Neural crest cell (in vitro differentiated cells): ENCODE results near the gene OLFML2A. TPM values are rescaled to one million over a fixed set of nuclear protein-coding genes. Genes with fewer than 3 reads are reported as not detected.
"Not testable (repeated sequence)": the region's sequence is repeated elsewhere in the genome, so short reads cannot be mapped to it uniquely, and the experiment has no call there.

Experiments
- DNase-seq: peaks from one replicate; pipeline ENCODE4 v3.0.0; 2021; ENCODE audit warnings: low read depth, mixed read lengths, low spot score
- H3K27ac Mint-ChIP-seq: one replicate; pipeline ENCODE4 v1.8.0; 2021; ENCODE audit warnings: mild to moderate bottlenecking, mixed read lengths; ENCODE audit not compliant: unreplicated experiment
- H3K27me3 Mint-ChIP-seq: 2 replicates; pipeline ENCODE4 v1.8.0; 2021; ENCODE audit warnings: low read depth, mild to moderate bottlenecking, mixed read lengths
- H3K36me3 Mint-ChIP-seq: 2 replicates; pipeline ENCODE4 v1.8.0; 2021; ENCODE audit warnings: low read depth, mild to moderate bottlenecking, mixed read lengths
- H3K4me1 Mint-ChIP-seq: 2 replicates; pipeline ENCODE4 v1.8.0; 2021; ENCODE audit warnings: mixed read lengths
- H3K4me3 Mint-ChIP-seq: one replicate; pipeline ENCODE4 v1.8.0; 2021; ENCODE audit warnings: mild to moderate bottlenecking, mixed read lengths
- H3K9me3 Mint-ChIP-seq: 2 replicates; pipeline ENCODE4 v1.8.0; 2021; ENCODE audit warnings: mixed read lengths
- CTCF ChIP-seq: fragments of 200-600 bp; sonication (generic); conservative IDR thresholded peaks from 2 replicates; pipeline ENCODE4 v1.5.0; 2021; ENCODE audit warnings: antibody characterized with exemption, mild to moderate bottlenecking
- long read RNA-seq: library from polyadenylated mRNA; unstranded; transcript quantifications from one replicate; pipeline ENCODE4 v2.0.0, GENCODE V29; 2020
- total RNA-seq: library from RNA; stranded (reverse); gene quantifications from 2 replicates; pipeline ENCODE4 v1.2.1, GENCODE V29; 2021

OLFML2A gene
- 0.09 and 0.14 TPM in 2 replicates for total RNA-seq
- long read RNA-seq, result 0 reads

DNA sequence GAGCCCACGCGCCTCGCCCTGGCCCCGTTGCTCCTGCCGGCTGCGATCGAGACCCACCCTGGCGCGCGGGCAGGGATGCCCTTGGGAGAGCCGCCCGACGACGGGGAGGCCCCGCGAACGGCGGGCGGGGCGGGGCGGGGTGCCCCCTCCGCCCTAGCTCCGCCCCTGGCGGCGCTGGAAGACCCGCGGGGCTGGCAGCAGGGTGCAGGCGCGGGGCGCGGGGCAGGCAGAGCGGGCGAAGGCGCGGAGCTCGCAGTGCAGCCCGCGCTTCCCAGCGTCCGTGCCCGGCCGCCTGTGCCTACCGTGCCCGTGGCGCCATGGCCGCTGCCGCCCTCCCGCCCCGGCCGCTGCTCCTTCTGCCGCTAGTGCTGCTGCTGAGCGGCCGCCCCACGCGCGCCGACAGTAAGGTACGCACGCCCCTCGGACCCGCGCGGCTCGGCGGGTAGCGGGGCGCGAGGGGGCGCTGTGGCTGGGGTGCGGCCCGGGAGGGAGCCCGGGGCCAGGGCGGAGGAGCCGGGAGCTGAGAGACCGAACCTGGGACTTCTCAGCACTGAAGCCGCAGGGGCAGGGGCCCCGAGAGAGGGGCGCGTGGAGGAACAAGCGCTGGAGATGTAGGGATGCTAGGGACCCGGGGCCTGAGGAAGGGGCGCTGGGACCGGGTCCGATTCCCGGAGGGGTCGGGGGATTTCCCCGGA, at the start of gene OLFML2A:
OLFML2A (plus strand) TSS at position 180 of the 695 bp plus-strand sequence; CDS start at position 318, 138 bp downstream.
- peak; percentile 31 for DNase-seq
- Mint-ChIP-seq H3K27ac (no peak within 1 kb of the TSS), H3K36me3 (no peaks in the 10 kb centered on the region), H3K27me3 (peaks cover 61% of the 10 kb centered on the region), H3K4me1 (peaks cover 28% of the 10 kb centered on the region), H3K4me3 (peak within 1 kb of the TSS; percentile 73), H3K9me3 (no peaks in the 10 kb centered on the region)
- peak; percentile 57 for TF ChIP-seq CTCF

GRCh38 chr9:124730772-124731171, 46.2 kb upstream of the OLFML2A start:
- Mint-ChIP-seq H3K9me3 (no peaks in the 10 kb centered on the region), H3K36me3 (no peaks in the 10 kb centered on the region), H3K4me1 (peaks cover 5% of the 10 kb centered on the region), H3K27ac (no peak overlapping the region), H3K27me3 (no peaks in the 10 kb centered on the region), H3K4me3 (no peak overlapping the region)
- TF ChIP-seq CTCF, result no peak
- DNase-seq, result no peak

DNA sequence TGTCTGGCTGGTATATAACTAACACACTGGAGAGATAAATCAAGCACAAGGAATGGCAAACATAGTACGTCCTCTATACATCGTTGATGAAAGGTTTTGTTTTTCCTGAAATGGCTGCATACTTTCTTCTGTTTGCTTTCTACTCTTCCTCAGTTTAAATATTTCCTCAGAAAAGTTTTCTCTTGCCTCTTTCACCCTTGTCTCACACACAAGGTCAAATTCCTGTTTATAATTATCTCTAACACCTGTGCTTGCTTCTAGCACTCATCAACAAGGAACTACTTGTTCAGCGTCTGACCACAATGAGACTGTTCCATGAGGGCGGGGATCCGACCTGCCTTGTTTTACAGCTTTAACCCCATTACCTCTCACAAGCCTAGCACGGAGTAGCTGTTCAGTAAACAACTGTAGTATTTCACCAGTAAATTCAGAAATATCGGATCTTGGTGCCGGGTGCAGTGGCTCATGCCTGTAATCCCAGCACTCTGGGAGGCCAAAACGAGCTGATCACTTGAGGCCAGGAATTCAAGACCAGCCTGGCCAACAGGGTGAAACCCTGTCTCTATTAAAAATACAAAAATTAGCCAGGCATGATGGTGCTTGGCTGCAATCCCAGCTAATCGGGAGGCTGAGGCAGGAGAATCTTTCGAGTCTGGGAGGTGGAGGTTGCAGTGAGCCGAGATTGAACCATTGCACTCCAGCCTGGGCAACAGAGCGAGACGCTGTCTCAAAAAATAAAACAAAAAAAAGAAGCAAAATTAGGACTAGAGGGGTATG, 42.8 kb upstream of the OLFML2A start:
- Mint-ChIP-seq H3K36me3 (no peaks in the 10 kb centered on the region), H3K27me3 (no peaks in the 10 kb centered on the region), H3K4me3 (no peak overlapping the region), H3K4me1 (peaks cover 5% of the 10 kb centered on the region), H3K9me3 (no peaks in the 10 kb centered on the region), H3K27ac (no peak overlapping the region)
- DNase-seq, result no peak
- TF ChIP-seq CTCF, result no peak

GRCh38 chr9:124734741-124735083, 42.2 kb upstream of the OLFML2A start:
- not testable (repeated sequence) for DNase-seq, H3K36me3 Mint-ChIP-seq, H3K4me1 Mint-ChIP-seq, H3K27me3 Mint-ChIP-seq, H3K27ac Mint-ChIP-seq, H3K4me3 Mint-ChIP-seq, H3K9me3 Mint-ChIP-seq

GRCh38 chr9:124735121-124735520, 41.8 kb upstream of the OLFML2A start:
- H3K36me3 Mint-ChIP-seq, result no peaks in the 10 kb centered on the region
- no peak overlapping the region for H3K27ac Mint-ChIP-seq
- H3K9me3 Mint-ChIP-seq, result no peaks in the 10 kb centered on the region
- no peak for TF ChIP-seq CTCF
- no peak for DNase-seq
- peaks cover 5% of the 10 kb centered on the region for H3K4me1 Mint-ChIP-seq
- H3K27me3 Mint-ChIP-seq, result no peaks in the 10 kb centered on the region
- no peak overlapping the region for H3K4me3 Mint-ChIP-seq

DNA sequence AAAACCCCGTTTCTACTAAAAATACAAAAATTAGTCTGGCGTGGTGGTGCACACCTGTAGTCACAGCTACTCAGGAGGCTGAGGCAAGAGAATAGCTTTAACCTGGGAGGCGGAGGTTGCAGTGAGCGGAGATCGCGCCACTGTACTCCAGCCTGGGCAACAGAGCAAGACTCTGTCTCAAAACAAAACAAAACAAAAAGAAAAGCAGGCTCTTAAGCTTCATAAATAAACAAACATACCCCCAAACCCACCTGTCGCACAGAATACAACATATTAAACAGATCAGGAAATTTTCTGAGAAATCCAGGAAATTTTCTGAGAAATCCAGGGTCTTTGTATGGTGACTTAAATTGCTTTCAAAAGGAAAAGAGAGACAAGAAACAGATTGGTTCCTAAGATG, 38.9 kb upstream of the OLFML2A start:
- not testable (repeated sequence) for DNase-seq, H3K27ac Mint-ChIP-seq, H3K9me3 Mint-ChIP-seq, H3K36me3 Mint-ChIP-seq, H3K4me3 Mint-ChIP-seq, H3K27me3 Mint-ChIP-seq, H3K4me1 Mint-ChIP-seq
